Endodermal cell (in vitro differentiated cells): ENCODE measurements around the gene TECTA. TPM values are rescaled to one million over a fixed set of nuclear protein-coding genes. Genes with fewer than 3 reads are reported as not detected.
A peak's percentile ranks its signal among the peaks of the same experiment; 100 is the strongest.

Source experiments
- DNase-seq: peaks from one replicate; pipeline ENCODE4 v3.0.0-alpha.2; 2017
- H3K27ac ChIP-seq: 2 replicates; pipeline ENCODE4 v1.5.1; 2013; ENCODE audit warnings: mild to moderate bottlenecking, low read depth, low read length, moderate library complexity
- H3K27me3 ChIP-seq: 2 replicates; pipeline ENCODE4 v1.6.1; 2013; ENCODE audit warnings: mild to moderate bottlenecking, low read length, moderate library complexity; ENCODE audit not compliant: insufficient read depth, control insufficient read depth, poor library complexity, severe bottlenecking
- H3K36me3 ChIP-seq: 2 replicates; pipeline ENCODE4 v1.7.0; 2013; ENCODE audit warnings: mild to moderate bottlenecking, low read length, moderate library complexity; ENCODE audit not compliant: control insufficient read depth, insufficient read depth
- H3K4me1 ChIP-seq: one replicate; pipeline ENCODE4 v1.7.0; 2013; ENCODE audit warnings: low read length; ENCODE audit not compliant: control insufficient read depth, insufficient read depth
- H3K4me3 ChIP-seq: 2 replicates; pipeline ENCODE4 v1.5.1; 2013; ENCODE audit warnings: mild to moderate bottlenecking, low read length, moderate library complexity
- H3K9ac ChIP-seq: 2 replicates; pipeline ENCODE4 v1.6.1; 2013; ENCODE audit warnings: mild to moderate bottlenecking, low read length, moderate library complexity; ENCODE audit not compliant: poor library complexity, severe bottlenecking; ENCODE audit errors: extremely low read depth
- H3K9me3 ChIP-seq: 2 replicates; pipeline ENCODE4 v1.6.1; 2013; ENCODE audit warnings: mild to moderate bottlenecking, low read length, moderate library complexity; ENCODE audit not compliant: control insufficient read depth
- H3K27ac Mint-ChIP-seq: 2 replicates; pipeline ENCODE4 v1.8.0; 2020; ENCODE audit warnings: mixed read lengths
- H3K27me3 Mint-ChIP-seq: 2 replicates; pipeline ENCODE4 v1.8.0; 2021; ENCODE audit warnings: mild to moderate bottlenecking, mixed read lengths; ENCODE audit not compliant: insufficient read depth
- H3K36me3 Mint-ChIP-seq: 2 replicates; pipeline ENCODE4 v1.8.0; 2020; ENCODE audit warnings: low read depth, mixed read lengths
- H3K4me1 Mint-ChIP-seq: 2 replicates; pipeline ENCODE4 v1.8.0; 2020; ENCODE audit warnings: mixed read lengths
- H3K4me3 Mint-ChIP-seq: 2 replicates; pipeline ENCODE4 v1.8.0; 2020; ENCODE audit warnings: mild to moderate bottlenecking, moderate library complexity, mixed read lengths
- H3K9me3 Mint-ChIP-seq: 2 replicates; pipeline ENCODE4 v1.8.0; 2020; ENCODE audit warnings: mild to moderate bottlenecking, mixed read lengths
- CTCF ChIP-seq: fragments of 200-600 bp; sonication (generic); conservative IDR thresholded peaks from 2 replicates; pipeline ENCODE4 v1.5.0; 2021; ENCODE audit warnings: antibody characterized with exemption, mild to moderate bottlenecking
- WGBS, 2 experiments: methylation state at CpG; one replicate each; pipeline versions ENCODE4 v1.1.5 to v1.1.7; 2013; ENCODE audit warnings: missing lambda C conversion rate in 2 of 2, mixed read lengths in 1 of 2; ENCODE audit not compliant: insufficient coverage in 1 of 2, insufficient read length in 1 of 2; 5-methylcytosine and 5-hydroxymethylcytosine counted together
- total RNA-seq, 2 donors: library from RNA; stranded (reverse); fragmentation: NEBNext Ultra II Directional in 1 of 2; extraction: Animal tissue kit (Norgen Biotek cat#: 25700) in 1 of 2; gene quantifications; 2 replicates in 1 of 2; 3 replicates in 1 of 2; pipeline ENCODE4 v1.2.1, GENCODE V29; 2021

The TECTA gene
- total RNA-seq, 2 donors from 2014 or later: 1.4 to 2.2 TPM

GRCh38 chr11:121067962-121068647 is 32.9 kb upstream of the TECTA start:
- Mint-ChIP-seq H3K9me3 (peaks cover 6% of the 10 kb centered on the region), H3K4me1 (no peaks in the 10 kb centered on the region), H3K4me3 (no peak overlapping the region), H3K36me3 (peaks cover 64% of the 10 kb centered on the region), H3K27ac (no peak overlapping the region), H3K27me3 (no peaks in the 10 kb centered on the region)
- Histone ChIP-seq H3K9me3 (peaks cover 4% of the 10 kb centered on the region), H3K9ac (no peak overlapping the region), H3K36me3 (peaks cover 42% of the 10 kb centered on the region), H3K4me3 (no peak overlapping the region), H3K27me3 (no peaks in the 10 kb centered on the region), H3K4me1 (no peaks in the 10 kb centered on the region), H3K27ac (no peak overlapping the region)
- no peak for DNase-seq
- TF ChIP-seq CTCF: no peak
- WGBS, 2 experiments: 91 to 94% methylated on average over 4 to 6 of the region's 6 CpGs

GRCh38 chr11:121068787-121069186 is 32.3 kb upstream of the TECTA start:
- no peak overlapping the region for H3K9ac ChIP-seq
- DNase-seq: no peak
- Mint-ChIP-seq H3K4me3 (no peak overlapping the region), H3K9me3 (peaks cover 6% of the 10 kb centered on the region), H3K27me3 (no peaks in the 10 kb centered on the region), H3K36me3 (peaks cover 58% of the 10 kb centered on the region), H3K27ac (no peak overlapping the region), H3K4me1 (no peaks in the 10 kb centered on the region)
- H3K9me3 ChIP-seq: peaks cover 4% of the 10 kb centered on the region
- no peak overlapping the region for H3K27ac ChIP-seq
- TF ChIP-seq CTCF: no peak
- H3K4me3 ChIP-seq: no peak overlapping the region
- no peaks in the 10 kb centered on the region for H3K4me1 ChIP-seq
- H3K36me3 ChIP-seq: peaks cover 40% of the 10 kb centered on the region
- H3K27me3 ChIP-seq: no peaks in the 10 kb centered on the region
- 86 to 98% methylated on average over 6 of the region's 6 CpGs for WGBS, 2 experiments

GRCh38 chr11:121070951-121071845 is 29.8 kb upstream of the TECTA start:
- no peak for DNase-seq
- Histone ChIP-seq H3K27ac (peak overlapping the region; percentile 99), H3K4me3 (no peak overlapping the region), H3K9me3 (peaks cover 4% of the 10 kb centered on the region), H3K9ac (no peak overlapping the region), H3K27me3 (no peaks in the 10 kb centered on the region), H3K4me1 (no peaks in the 10 kb centered on the region), H3K36me3 (peaks cover 46% of the 10 kb centered on the region)
- WGBS, 2 experiments: 71 to 89% methylated on average over 2 of the region's 2 CpGs
- H3K4me3 Mint-ChIP-seq: no peak overlapping the region
- H3K27me3 Mint-ChIP-seq: no peaks in the 10 kb centered on the region
- peak overlapping the region; percentile 31 for H3K27ac Mint-ChIP-seq
- TF ChIP-seq CTCF: no peak
- peaks cover 46% of the 10 kb centered on the region for H3K36me3 Mint-ChIP-seq
- H3K4me1 Mint-ChIP-seq: no peaks in the 10 kb centered on the region
- H3K9me3 Mint-ChIP-seq: peaks cover 6% of the 10 kb centered on the region
